HuH-7.5 (cell line): ENCODE results near the gene HOXB7.

Experiments used
- DNase-seq: peaks from one replicate; pipeline ENCODE4 v3.0.0; 2011; ENCODE audit warnings: low spot score

HOXB7 gene

DNA sequence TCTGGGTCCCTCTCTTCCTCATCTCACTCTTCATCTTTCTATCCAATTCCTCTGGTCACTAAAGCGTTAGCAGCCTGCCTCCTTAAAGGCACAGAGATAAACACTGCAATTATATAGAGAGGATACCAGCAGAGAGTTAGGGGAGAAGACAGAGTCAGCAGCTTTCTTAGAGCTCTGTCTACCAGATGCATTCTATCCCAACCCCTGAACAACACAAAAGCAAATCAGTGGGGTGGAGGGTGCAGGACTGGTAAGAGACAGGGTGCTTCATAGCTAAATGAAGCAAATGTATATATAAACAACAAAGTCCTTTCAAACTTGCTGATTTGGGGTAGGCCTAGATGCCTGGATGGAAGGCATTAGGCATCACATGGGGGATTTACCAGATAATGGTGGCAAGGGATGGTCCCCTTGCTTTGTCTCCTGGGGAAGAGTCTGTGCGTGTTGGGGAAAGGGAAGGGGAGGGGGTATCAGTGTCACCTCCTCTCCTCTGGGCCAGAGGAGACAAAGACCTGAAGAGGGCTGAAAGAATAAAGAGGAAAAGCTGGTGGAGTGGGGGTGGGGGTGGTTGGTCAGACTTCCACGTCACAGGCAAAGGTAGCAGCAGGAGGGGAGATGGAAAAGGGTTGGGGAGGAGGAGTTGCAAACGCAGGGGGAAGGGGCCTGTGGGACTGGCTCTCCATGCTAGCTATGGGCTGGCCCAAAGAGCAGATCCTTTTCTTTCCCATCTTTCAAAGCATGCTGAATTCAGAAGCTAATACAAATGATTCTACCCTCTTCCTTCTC, 44.7 kb downstream of the HOXB7 start:
- DNase-seq, result no peak

DNA sequence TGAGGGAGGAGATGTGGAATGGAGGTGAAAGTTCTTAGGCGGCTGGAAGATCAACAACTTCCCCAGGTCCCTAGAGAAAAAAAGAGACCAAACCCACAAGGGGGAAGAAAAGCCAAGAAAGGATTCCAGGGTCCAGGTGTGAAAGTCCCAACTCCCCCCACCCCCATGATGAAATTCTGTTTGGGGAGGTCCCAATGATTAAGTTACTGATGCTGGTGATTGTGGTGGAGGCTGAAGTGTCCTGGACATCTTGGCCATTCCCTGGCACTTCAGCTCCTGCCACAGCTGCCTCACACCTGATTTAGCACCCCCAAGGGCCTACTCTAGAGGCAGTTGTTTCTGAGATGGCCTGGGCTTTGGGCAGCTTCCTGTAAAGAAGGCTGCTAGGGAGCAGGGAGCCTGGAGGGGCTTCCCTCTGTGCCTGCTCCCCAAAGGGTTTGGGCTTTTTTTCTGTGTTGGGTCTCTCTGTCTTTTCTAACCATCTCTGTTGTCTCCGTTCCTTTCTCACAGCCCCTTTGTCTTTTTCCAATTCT, 45.7 kb downstream of the HOXB7 start:
- no peak for DNase-seq

DNA sequence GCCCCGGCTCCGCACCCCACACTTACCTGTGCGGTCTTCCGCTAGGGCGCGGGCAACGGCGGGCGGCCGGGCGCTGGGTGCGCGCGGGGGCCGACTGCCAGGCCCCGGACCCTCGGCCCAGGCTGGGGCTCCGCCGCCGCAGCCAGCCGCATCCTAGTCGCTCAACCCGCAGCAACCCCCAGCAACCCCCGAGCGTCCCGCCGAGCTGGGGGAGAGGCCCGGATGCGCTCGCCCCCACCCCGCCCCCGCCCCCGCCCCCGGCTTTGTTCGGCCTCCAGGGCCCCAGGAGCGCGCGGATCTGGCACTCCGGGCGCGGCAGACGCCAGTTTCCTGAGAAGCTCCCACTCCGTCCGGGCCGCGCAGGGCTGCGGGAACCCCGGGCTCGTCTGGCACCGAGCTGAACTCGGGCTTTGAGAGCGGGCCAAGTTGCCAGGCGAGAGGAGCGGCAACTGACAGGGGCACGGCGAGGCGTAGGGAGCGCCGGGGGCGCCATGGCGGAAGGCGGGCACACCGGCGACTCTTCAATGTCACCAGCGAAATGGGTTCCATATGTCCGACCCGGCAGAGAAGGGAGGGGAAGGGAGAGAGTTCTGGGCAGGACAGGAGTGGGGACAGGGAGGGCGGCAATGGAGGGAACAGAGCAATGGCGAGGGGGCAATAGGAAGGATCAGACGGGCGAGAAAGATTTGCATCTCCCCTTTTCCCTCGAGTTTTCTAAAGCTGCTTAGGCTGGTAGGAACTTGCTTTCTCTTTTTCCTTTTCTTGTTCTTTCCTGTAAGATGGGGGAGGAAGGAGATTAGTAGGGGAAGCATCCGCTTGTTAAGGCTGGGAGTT, 46.4 kb downstream of the HOXB7 start:
- no peak for DNase-seq

DNA sequence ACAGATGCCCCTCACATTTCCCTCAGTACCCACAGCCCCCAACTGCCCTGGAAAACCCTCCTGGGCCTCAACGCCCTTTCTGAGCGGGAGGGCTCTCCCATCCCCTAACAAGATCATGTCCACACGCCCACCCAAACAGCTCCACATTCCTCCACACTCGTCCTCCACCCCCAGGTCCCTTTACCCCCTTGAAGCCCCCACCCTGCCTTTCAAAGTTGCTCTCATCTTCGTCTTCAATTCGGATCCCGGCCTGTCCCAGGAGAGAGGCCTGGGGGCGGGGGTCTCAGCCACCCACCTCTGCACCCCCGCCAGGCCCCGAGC, 47.0 kb downstream of the HOXB7 start:
- DNase-seq, result no peak

DNA sequence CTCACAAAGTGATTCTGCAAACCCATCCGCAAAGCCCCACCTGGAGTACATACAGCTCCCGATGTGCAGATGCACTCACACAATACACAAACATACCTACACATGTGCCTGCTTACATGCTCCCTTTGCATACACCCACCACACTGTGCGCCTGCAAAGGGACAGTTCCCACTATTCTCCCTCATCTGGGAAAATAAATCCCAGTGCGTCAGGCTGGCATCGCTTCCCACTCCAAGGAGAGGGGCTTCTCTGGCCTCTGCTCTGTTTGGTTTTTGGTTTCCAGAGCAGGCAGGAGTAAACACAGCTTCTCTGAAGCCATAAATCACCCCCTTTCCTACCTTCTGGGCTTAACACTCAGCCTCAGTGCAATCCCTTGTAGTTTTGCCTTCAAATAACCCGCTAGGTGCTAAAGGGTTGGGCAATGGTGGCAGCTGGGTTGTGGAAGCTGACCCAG, 47.4 kb downstream of the HOXB7 start:
- DNase-seq, result no peak

DNA sequence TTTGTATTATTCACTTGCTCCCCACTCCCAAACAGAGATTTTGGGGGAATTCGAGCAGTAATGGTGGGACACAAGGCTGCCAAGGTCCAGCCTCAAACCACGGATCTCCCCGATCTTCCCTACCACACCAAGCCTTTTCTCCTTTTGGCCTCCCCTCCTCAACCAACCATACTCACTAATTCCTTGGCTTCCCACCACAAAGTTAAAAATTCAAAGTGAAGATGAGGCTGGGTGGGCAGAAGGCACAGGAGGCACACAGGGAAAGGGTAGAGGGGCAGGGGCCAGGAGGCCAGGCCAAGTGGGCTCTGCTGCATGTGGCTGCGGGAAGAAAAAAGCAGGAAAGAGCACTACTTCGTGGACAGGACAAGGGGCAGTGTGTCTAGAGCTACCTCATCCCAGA, 47.9 kb downstream of the HOXB7 start:
- DNase-seq, result no peak

DNA sequence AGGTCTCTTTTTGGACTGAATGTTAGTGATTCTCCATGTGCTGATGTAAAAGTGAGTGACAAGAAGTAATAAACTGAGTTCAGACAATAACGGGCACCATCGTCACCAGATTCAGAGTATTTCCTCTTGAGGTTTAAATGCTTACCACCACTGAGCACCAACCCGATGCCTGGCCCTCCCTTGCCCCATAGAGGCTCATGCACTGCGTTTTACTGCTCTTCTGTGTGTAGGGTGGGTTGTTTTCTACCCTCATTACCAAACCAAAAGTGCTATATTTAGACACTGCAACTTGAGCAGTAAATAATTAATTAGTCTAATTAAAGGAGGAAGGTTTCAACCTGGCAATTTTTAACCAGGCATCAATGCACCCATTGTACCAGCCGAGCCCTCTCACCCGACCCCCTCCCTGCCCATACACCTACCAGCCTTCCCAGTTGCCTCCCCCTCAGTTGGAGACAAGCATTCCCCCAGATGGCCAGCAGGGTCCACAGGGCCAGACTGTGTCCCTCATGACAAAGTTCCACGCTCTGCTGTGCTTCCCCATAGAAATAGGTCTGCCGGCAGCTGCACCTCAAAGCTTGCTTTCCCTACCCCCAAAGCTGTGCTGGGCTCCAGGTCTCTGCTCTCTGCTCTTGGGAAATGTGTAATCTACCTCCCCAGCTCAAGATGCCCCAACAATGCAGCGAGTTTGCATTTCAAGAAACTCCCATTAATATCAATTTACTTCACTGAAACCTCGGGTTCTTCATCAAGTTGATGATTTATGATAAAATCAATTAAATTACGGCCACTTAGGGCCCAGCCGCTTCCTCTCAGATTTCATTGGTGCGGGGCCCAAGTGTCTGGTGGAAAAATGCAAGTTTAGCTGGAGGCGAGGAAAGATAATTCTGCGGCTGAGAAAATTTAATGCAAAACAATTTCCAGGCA, 48.7 kb downstream of the HOXB7 start:
- DNase-seq, result no peak

DNA sequence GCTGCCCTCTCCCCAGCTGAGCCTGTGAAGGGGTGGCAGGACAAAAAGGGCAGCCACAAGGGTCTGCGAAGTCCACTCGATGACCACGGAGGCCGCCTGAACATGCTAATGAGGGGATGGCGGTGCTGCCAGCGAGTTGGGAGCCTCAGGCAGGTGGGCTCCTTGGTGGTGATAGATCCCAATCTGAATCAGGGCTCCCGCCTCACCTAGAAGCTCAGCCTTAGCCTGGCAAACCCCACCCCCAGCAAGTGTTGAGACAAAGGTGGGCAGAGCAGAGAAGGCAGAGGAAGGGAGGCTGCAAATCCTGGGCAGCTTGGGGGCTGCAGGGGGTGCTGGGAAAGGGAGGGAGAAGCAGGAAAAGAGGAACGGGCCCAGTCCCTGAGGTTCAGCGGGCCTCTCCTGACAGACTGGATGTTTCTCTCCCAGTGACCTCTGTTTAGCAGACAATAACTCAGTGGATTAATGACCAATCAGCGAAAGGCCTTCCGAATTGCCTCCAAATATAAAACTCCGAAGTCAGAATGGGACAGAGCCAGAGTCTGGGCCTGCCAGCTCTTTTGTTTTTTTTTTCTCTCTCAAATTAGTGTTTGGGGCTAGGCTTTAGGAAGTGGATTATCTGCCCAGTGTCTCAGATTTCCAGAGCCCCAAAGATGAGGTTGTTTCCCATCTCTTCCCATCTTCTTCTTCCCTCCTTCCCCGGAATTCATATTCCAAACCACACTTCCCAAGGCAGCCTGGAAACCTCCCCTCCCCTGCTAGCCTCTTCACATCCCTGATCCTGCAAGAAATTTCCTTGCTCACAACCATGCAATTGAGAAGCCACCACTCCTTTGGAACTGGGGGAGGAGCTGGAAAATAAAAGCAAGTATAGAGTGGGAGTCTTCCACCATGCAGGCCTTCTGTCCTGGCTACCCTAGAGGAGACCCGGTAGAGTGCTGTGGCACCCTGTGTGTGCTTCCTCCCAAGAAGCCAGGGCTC, 50.7 kb downstream of the HOXB7 start:
- no peak for DNase-seq

DNA sequence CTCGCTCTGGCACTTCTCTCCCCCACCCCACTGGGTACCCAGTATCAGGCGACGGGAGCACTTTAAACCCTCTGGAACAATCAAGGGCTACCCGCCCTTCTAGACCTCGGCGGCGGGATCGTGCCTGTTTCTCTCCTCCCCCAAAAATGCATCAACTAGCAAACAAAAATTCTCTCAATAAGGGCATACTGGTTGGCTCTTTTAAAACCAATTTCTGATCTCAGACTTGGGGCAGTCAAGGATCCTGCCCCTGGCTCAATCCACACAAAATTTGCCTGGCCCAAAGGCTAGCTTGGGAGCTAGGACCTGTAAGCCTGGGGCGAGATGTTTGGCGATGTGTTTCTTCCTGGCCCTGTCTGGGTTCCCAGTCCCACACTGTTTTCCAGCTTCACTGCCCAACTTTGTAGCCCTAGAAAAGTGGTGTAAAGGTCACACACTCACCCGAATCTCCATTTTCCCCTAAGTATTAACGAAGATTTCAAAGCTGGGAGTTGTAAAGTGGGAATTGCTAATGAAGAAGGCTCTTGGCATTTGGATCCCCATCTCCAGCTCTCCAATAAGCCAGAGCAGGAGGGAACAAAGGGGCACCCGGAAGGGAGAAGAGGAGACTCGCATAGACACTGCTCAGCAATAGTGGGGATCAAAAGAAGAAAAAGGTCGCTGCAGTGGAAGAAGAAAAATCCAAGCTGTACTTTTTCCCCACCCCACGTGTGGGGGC, 51.5 kb downstream of the HOXB7 start:
- no peak for DNase-seq

DNA sequence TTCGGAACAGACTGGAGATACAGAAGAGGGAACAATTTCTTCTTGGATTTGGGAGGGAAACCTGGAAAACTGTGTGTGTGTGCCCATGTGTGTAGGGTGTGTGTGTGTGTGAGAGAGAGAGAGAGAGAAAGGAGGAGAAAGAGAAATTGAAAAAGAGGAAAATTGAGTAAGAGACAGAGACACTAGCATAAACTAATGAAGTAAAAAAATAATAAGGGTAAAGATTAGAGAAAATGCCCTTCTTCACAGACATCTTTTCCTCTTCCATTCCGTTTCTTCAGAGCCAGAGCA, 52.0 kb downstream of the HOXB7 start:
- no peak for DNase-seq

DNA sequence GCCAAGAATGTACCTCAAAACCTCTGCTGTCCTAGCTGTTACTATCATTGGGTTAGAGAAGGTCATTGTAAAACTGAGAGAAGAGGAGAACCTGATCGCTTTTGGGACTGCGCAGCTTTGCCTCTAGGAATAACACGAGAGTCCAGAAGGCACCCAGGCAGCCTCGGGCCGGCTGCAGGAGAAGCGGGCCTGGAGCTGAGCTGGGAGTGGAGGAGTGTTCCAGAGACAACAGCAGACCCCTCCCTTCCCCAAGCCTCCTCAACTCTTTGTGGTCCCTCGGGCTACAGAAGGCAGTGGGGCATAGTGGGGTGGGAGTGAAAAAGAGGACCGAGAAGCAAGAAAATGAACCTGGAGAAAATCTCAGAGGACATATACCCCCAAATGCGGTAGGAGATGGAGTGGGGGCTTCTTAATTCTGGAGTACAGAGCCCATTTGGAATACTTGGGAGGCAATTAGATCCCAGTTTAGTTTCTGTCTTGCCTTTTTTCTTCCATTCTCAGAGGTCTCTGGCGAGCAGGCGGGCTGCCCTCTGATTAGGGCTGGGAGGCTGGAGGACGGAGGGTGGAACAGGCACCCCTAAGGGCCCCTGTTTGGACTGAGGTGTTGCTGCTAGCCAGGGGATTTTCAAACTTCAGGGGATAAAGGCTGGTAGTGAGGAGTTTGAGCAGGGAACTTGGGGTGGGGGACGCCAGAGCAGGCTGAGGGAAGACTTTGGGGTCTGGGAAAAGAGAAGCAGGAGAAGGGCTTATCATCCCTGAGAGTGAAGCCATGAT, 52.6 kb downstream of the HOXB7 start:
- DNase-seq, result no peak
